HEK293 (cell line): ENCODE measurements around the gene ICAM1.

ENCODE experiments used
- BCL11A ChIP-seq: fragments of 450-650 bp; formaldehyde crosslinking; IDR thresholded peaks from 2 replicates; pipeline ENCODE4 v1.5.1; 2016; ENCODE audit warnings: low read depth, missing biosample characterization, missing genetic modification characterization
- BCL11B ChIP-seq: fragments of 450-650 bp; formaldehyde crosslinking; IDR thresholded peaks from 2 replicates; pipeline ENCODE4 v1.5.1; 2016; ENCODE audit warnings: low read depth, missing biosample characterization, missing genetic modification characterization
- EGR2 ChIP-seq: fragments of 450-650 bp; formaldehyde crosslinking; IDR thresholded peaks from 2 replicates; pipeline ENCODE4 v1.5.1; 2016; ENCODE audit warnings: low read depth, missing biosample characterization, missing genetic modification characterization
- GLIS2 ChIP-seq: fragments of 450-650 bp; formaldehyde crosslinking; IDR thresholded peaks from 2 replicates; pipeline ENCODE4 v1.5.1; 2016; ENCODE audit warnings: missing biosample characterization, missing genetic modification characterization
- HOXA7 ChIP-seq: sonication (generic); formaldehyde crosslinking; IDR thresholded peaks from 2 replicates; pipeline ENCODE4 v1.8.1; 2022; ENCODE audit warnings: missing genetic modification reagents, borderline replicate concordance
- IKZF3 ChIP-seq: fragments of 450-650 bp; IDR thresholded peaks from 2 replicates; pipeline ENCODE4 v1.5.0; 2018; ENCODE audit warnings: missing biosample characterization, mild to moderate bottlenecking, missing genetic modification characterization, moderate library complexity
- KLF8 ChIP-seq: fragments of 450-650 bp; formaldehyde crosslinking; IDR thresholded peaks from 2 replicates; pipeline ENCODE4 v1.5.1; 2016; ENCODE audit warnings: missing biosample characterization, missing genetic modification characterization
- OVOL3 ChIP-seq: fragments of 450-650 bp; formaldehyde crosslinking; IDR thresholded peaks from 2 replicates; pipeline ENCODE4 v1.5.1; 2016; ENCODE audit warnings: missing biosample characterization, missing genetic modification characterization
- SETDB1 ChIP-seq: IDR thresholded peaks from one replicate; pipeline ENCODE4 v1.6.1; 2017; ENCODE audit warnings: mild to moderate bottlenecking, low read length, moderate library complexity, mixed read lengths; ENCODE audit not compliant: insufficient read length
- SP7 ChIP-seq: fragments of 450-650 bp; formaldehyde crosslinking; IDR thresholded peaks from 2 replicates; pipeline ENCODE4 v1.5.1; 2016; ENCODE audit warnings: missing biosample characterization, missing genetic modification characterization
- TCF7L2 ChIP-seq: IDR thresholded peaks from 2 replicates; pipeline ENCODE4 v1.6.1; 2011; ENCODE audit warnings: low read depth, mild to moderate bottlenecking, inconsistent platforms, low read length, moderate library complexity, borderline replicate concordance
- TRIM28 ChIP-seq: IDR thresholded peaks from 2 replicates; pipeline ENCODE4 v1.6.1; 2011; ENCODE audit warnings: low read length, control low read depth, borderline replicate concordance
- ZBTB21 ChIP-seq: fragments of 450-650 bp; formaldehyde crosslinking; IDR thresholded peaks from 2 replicates; pipeline ENCODE4 v1.5.1; 2017; ENCODE audit warnings: missing biosample characterization, missing genetic modification characterization
- ZBTB8A ChIP-seq: fragments of 450-650 bp; formaldehyde crosslinking; IDR thresholded peaks from 2 replicates; pipeline ENCODE4 v1.5.1; 2016; ENCODE audit warnings: missing biosample characterization, missing genetic modification characterization
- ZEB2 ChIP-seq: fragments of 450-650 bp; formaldehyde crosslinking; IDR thresholded peaks from 2 replicates; pipeline ENCODE4 v1.5.1; 2016; ENCODE audit warnings: missing biosample characterization, missing genetic modification characterization
- ZIC2 ChIP-seq: fragments of 450-650 bp; formaldehyde crosslinking; IDR thresholded peaks from 2 replicates; pipeline ENCODE4 v1.5.1; 2016; ENCODE audit warnings: missing biosample characterization, missing genetic modification characterization
- ZNF10 ChIP-seq: fragments of 450-650 bp; formaldehyde crosslinking; IDR thresholded peaks from 2 replicates; pipeline ENCODE4 v1.5.1; 2017; ENCODE audit warnings: missing biosample characterization, missing genetic modification characterization
- ZNF16 ChIP-seq: fragments of 450-650 bp; formaldehyde crosslinking; IDR thresholded peaks from 2 replicates; pipeline ENCODE4 v1.5.1; 2016; ENCODE audit warnings: low read depth, missing biosample characterization, missing genetic modification characterization
- ZNF169 ChIP-seq: fragments of 450-650 bp; formaldehyde crosslinking; IDR thresholded peaks from 2 replicates; pipeline ENCODE4 v1.5.1; 2016; ENCODE audit warnings: missing biosample characterization, missing genetic modification characterization
- ZNF174 ChIP-seq: fragments of 450-650 bp; formaldehyde crosslinking; IDR thresholded peaks from 2 replicates; pipeline ENCODE4 v1.5.0; 2017; ENCODE audit warnings: missing biosample characterization, mild to moderate bottlenecking, missing genetic modification characterization
- ZNF214 ChIP-seq: fragments of 450-650 bp; formaldehyde crosslinking; IDR thresholded peaks from 2 replicates; pipeline ENCODE4 v1.5.1; 2017; ENCODE audit warnings: missing biosample characterization, mild to moderate bottlenecking, missing genetic modification characterization, borderline replicate concordance
- ZNF24 ChIP-seq: fragments of 450-650 bp; formaldehyde crosslinking; IDR thresholded peaks from 2 replicates; pipeline ENCODE4 v1.5.1; 2016; ENCODE audit warnings: missing biosample characterization, missing genetic modification characterization
- ZNF350 ChIP-seq: fragments of 450-650 bp; formaldehyde crosslinking; IDR thresholded peaks from 2 replicates; pipeline ENCODE4 v1.5.0; 2017; ENCODE audit warnings: missing biosample characterization, mild to moderate bottlenecking, missing genetic modification characterization
- ZNF362 ChIP-seq: fragments of 450-650 bp; formaldehyde crosslinking; IDR thresholded peaks from 2 replicates; pipeline ENCODE4 v1.5.1; 2016; ENCODE audit warnings: missing biosample characterization, missing genetic modification characterization
- ZNF394 ChIP-seq: fragments of 450-650 bp; formaldehyde crosslinking; IDR thresholded peaks from 2 replicates; pipeline ENCODE4 v1.5.1; 2016; ENCODE audit warnings: missing biosample characterization, missing genetic modification characterization, mild to moderate bottlenecking, moderate library complexity, borderline replicate concordance
- ZNF629 ChIP-seq: fragments of 450-650 bp; formaldehyde crosslinking; IDR thresholded peaks from 2 replicates; pipeline ENCODE4 v1.5.1; 2017; ENCODE audit warnings: missing biosample characterization, missing genetic modification characterization
- ZNF658 ChIP-seq: fragments of 450-650 bp; formaldehyde crosslinking; IDR thresholded peaks from 2 replicates; pipeline ENCODE4; 2016; ENCODE audit warnings: missing biosample characterization, missing genetic modification characterization
- ZNF707 ChIP-seq: fragments of 450-650 bp; formaldehyde crosslinking; IDR thresholded peaks from 2 replicates; pipeline ENCODE4 v1.5.1; 2016; ENCODE audit warnings: missing biosample characterization, missing genetic modification characterization
- ZNF792 ChIP-seq: fragments of 450-650 bp; formaldehyde crosslinking; IDR thresholded peaks from 2 replicates; pipeline ENCODE4 v1.5.1; 2016; ENCODE audit warnings: missing biosample characterization, missing genetic modification characterization
- ZSCAN30 ChIP-seq: fragments of 450-650 bp; IDR thresholded peaks from 2 replicates; pipeline ENCODE4 v1.5.1; 2018; ENCODE audit warnings: missing biosample characterization, mild to moderate bottlenecking, missing genetic modification characterization, moderate library complexity
- TF ChIP-seq, protein P1 (sequence below): fragments of 450-650 bp; formaldehyde crosslinking; IDR thresholded peaks from 2 replicates; pipeline ENCODE4 v1.5.1; 2016; ENCODE audit warnings: missing biosample characterization, missing genetic modification characterization
- TF ChIP-seq, protein P2 (sequence below): fragments of 450-650 bp; formaldehyde crosslinking; IDR thresholded peaks from 2 replicates; pipeline ENCODE4 v1.5.1; 2017; ENCODE audit warnings: missing biosample characterization, mild to moderate bottlenecking, missing genetic modification characterization, moderate library complexity
- TF ChIP-seq, protein P3 (sequence below): fragments of 450-650 bp; formaldehyde crosslinking; IDR thresholded peaks from 2 replicates; pipeline ENCODE4 v1.5.1; 2016; ENCODE audit warnings: missing biosample characterization, missing genetic modification characterization

ICAM1 gene

GRCh38 chr19:10251792-10252694 lies 18.9 kb upstream of the ICAM1 start, which contains the start of gene MRPL4 (continued):
- TF ChIP-seq ZNF174 (tag by site-specific recombination) (no peak), ZNF10 (tag by site-specific recombination) (peak; percentile 69; the same call in 1 of the 2 replicates), IKZF3 (peak; percentile 54; the same call in 1 of the 2 replicates), ZNF629 (tag by site-specific recombination) (peak; percentile 96), ZBTB8A (tag by site-specific recombination) (peak; percentile 84), ZNF24 (tag by site-specific recombination) (peak; percentile 85; the same call in 1 of the 2 replicates), TRIM28 (no peak), HOXA7 (no peak), ZNF394 (tag by site-specific recombination) (peak; percentile 62; the same call in 1 of the 2 replicates), BCL11B (tag by site-specific recombination) (peak; percentile 99), ZEB2 (tag by site-specific recombination) (peak; percentile 89), ZNF350 (tag by site-specific recombination) (no peak), KLF8 (tag by site-specific recombination) (peak; percentile 98), SP7 (tag by site-specific recombination) (peak; percentile 95), ZNF362 (no peak), ZNF707 (tag by site-specific recombination) (no peak; the same call in 1 of the 2 replicates), ZIC2 (tag by site-specific recombination) (peak; percentile 92), ZNF658 (tag by site-specific recombination) (no peak), ZNF214 (tag by site-specific recombination) (no peak), SETDB1 (no peak), GLIS2 (tag by site-specific recombination) (peak; percentile 94), ZNF169 (no peak), TCF7L2 (no peak), ZNF16 (tag by site-specific recombination) (no peak), EGR2 (peak; percentile 68), ZBTB21 (tag by site-specific recombination) (peak; percentile 90), BCL11A (tag by site-specific recombination) (peak; percentile 96), OVOL3 (tag by site-specific recombination) (peak; percentile 84), ZSCAN30 (tag by site-specific recombination) (no peak; the same call in none of the 2 replicates), ZNF792 (0 out of 2 replicates have a peak, but pooled peaks have one; percentile 63)
- TF ChIP-seq, protein P1, sequence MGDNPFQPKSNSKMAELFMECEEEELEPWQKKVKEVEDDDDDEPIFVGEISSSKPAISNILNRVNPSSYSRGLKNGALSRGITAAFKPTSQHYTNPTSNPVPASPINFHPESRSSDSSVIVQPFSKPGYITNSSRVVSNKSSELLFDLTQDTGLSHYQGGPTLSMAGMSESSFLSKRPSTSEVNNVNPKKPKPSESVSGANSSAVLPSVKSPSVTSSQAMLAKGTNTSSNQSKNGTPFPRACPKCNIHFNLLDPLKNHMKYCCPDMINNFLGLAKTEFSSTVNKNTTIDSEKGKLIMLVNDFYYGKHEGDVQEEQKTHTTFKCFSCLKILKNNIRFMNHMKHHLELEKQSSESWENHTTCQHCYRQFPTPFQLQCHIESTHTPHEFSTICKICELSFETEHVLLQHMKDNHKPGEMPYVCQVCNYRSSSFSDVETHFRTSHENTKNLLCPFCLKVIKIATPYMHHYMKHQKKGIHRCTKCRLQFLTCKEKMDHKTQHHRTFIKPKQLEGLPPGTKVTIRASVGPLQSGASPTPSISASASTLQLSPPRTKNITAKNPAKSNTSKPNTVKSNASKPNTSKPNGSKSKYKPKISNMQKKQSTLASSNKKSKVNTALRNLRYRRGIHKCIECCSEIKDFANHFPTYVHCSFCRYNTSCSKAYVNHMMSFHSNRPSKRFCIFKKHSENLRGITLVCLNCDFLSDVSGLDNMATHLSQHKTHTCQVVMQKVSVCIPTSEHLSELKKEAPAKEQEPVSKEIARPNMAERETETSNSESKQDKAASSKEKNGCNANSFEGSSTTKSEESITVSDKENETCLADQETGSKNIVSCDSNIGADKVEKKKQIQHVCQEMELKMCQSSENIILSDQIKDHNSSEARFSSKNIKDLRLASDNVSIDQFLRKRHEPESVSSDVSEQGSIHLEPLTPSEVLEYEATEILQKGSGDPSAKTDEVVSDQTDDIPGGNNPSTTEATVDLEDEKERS (tag by site-specific recombination): no peak
- TF ChIP-seq, protein P2, sequence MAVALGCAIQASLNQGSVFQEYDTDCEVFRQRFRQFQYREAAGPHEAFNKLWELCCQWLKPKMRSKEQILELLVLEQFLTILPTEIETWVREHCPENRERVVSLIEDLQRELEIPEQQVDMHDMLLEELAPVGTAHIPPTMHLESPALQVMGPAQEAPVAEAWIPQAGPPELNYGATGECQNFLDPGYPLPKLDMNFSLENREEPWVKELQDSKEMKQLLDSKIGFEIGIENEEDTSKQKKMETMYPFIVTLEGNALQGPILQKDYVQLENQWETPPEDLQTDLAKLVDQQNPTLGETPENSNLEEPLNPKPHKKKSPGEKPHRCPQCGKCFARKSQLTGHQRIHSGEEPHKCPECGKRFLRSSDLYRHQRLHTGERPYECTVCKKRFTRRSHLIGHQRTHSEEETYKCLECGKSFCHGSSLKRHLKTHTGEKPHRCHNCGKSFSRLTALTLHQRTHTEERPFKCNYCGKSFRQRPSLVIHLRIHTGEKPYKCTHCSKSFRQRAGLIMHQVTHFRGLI: peak; percentile 73
- TF ChIP-seq, protein P3, sequence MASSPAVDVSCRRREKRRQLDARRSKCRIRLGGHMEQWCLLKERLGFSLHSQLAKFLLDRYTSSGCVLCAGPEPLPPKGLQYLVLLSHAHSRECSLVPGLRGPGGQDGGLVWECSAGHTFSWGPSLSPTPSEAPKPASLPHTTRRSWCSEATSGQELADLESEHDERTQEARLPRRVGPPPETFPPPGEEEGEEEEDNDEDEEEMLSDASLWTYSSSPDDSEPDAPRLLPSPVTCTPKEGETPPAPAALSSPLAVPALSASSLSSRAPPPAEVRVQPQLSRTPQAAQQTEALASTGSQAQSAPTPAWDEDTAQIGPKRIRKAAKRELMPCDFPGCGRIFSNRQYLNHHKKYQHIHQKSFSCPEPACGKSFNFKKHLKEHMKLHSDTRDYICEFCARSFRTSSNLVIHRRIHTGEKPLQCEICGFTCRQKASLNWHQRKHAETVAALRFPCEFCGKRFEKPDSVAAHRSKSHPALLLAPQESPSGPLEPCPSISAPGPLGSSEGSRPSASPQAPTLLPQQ: peak; percentile 87
